OCI-LY7 (cell line): ENCODE measurements around the gene GADD45A.

Source experiments
- EZH2phosphoT487 ChIP-seq: fragments of 200-600 bp; sonication (generic); IDR thresholded peaks from 2 replicates; pipeline ENCODE4 v1.6.1; 2018; ENCODE audit warnings: low read depth, borderline replicate concordance, mild to moderate bottlenecking, mixed run types, antibody characterized with exemption, low read length, moderate library complexity, mixed read lengths
- TF ChIP-seq, protein P1 (sequence below): fragments of 200-600 bp; sonication (generic); conservative IDR thresholded peaks from 2 replicates; pipeline ENCODE4 v1.5.1; 2014; ENCODE audit warnings: mild to moderate bottlenecking, antibody characterized with exemption, low read length, moderate library complexity, mixed read lengths

GRCh38 chr1:67651031-67651430, 34.0 kb upstream of the GADD45A start:
- TF ChIP-seq, protein P1, sequence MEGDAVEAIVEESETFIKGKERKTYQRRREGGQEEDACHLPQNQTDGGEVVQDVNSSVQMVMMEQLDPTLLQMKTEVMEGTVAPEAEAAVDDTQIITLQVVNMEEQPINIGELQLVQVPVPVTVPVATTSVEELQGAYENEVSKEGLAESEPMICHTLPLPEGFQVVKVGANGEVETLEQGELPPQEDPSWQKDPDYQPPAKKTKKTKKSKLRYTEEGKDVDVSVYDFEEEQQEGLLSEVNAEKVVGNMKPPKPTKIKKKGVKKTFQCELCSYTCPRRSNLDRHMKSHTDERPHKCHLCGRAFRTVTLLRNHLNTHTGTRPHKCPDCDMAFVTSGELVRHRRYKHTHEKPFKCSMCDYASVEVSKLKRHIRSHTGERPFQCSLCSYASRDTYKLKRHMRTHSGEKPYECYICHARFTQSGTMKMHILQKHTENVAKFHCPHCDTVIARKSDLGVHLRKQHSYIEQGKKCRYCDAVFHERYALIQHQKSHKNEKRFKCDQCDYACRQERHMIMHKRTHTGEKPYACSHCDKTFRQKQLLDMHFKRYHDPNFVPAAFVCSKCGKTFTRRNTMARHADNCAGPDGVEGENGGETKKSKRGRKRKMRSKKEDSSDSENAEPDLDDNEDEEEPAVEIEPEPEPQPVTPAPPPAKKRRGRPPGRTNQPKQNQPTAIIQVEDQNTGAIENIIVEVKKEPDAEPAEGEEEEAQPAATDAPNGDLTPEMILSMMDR: no peak
- no peak for TF ChIP-seq EZH2phosphoT487
